SK-N-MC (cell line): ENCODE data around the gene SEC14L1.
A peak's percentile ranks its signal among the peaks of the same experiment; 100 is the strongest.
"Not testable (repeated sequence)": the region's sequence is repeated elsewhere in the genome, so short reads cannot be mapped to it uniquely, and the experiment has no call there.

Experiments
- DNase-seq: peaks from one replicate; pipeline ENCODE4 v3.0.0-alpha.2; 2011; ENCODE audit warnings: low read depth, low spot score
- H3K27ac ChIP-seq: fragments of 200-600 bp; sonication (generic); 2 replicates; pipeline ENCODE4 v1.5.1; 2016; ENCODE audit warnings: mixed run types
- H3K36me3 ChIP-seq: fragments of 200-600 bp; sonication (generic); 2 replicates; pipeline ENCODE4 v1.6.1; 2017; ENCODE audit warnings: antibody characterized with exemption, low read length, mixed read lengths; ENCODE audit not compliant: insufficient read depth
- H3K4me3 ChIP-seq: fragments of 200-600 bp; sonication (generic); 2 replicates; pipeline ENCODE4 v1.5.1; 2016
- H3K9ac ChIP-seq: fragments of 200-600 bp; sonication (generic); 2 replicates; pipeline ENCODE4 v1.8.0; 2017; ENCODE audit warnings: mixed run types, mixed read lengths; ENCODE audit not compliant: insufficient read length
- H3K9me3 ChIP-seq: fragments of 200-600 bp; sonication (generic); 2 replicates; pipeline ENCODE4 v1.6.1; 2017; ENCODE audit warnings: low read depth, mild to moderate bottlenecking, antibody characterized with exemption, low read length, moderate library complexity, mixed read lengths
- EZH2 ChIP-seq: fragments of 200-600 bp; sonication (generic); IDR thresholded peaks from one replicate; pipeline ENCODE4 v1.6.1; 2017; ENCODE audit warnings: antibody characterized with exemption
- FOXP2 ChIP-seq: optimal IDR thresholded peaks from 2 replicates; pipeline ENCODE3; 2011; ENCODE audit warnings: mild to moderate bottlenecking, moderate library complexity; ENCODE audit not compliant: insufficient read depth; ENCODE audit errors: extremely low read length, control extremely low read depth
- POLR2AphosphoS5 ChIP-seq: IDR thresholded peaks from 2 replicates; pipeline ENCODE4 v1.6.1; 2012; ENCODE audit warnings: mild to moderate bottlenecking, low read depth, low read length, borderline replicate concordance

The SEC14L1 gene

GRCh38 chr17:77242118-77242851 is 101.5 kb downstream of the SEC14L1 start:
- no peak for TF ChIP-seq EZH2
- TF ChIP-seq POLR2AphosphoS5, result no peak
- TF ChIP-seq FOXP2, result no peak
- no peaks in the 10 kb centered on the region; the same call in 1 of the 2 replicates for H3K9me3 ChIP-seq
- peak overlapping the region; percentile 69 for H3K27ac ChIP-seq
- DNase-seq, result no peak
- H3K4me3 ChIP-seq, result no peak overlapping the region
- no peaks in the 10 kb centered on the region for H3K36me3 ChIP-seq
- H3K9ac ChIP-seq, result no peak overlapping the region

DNA sequence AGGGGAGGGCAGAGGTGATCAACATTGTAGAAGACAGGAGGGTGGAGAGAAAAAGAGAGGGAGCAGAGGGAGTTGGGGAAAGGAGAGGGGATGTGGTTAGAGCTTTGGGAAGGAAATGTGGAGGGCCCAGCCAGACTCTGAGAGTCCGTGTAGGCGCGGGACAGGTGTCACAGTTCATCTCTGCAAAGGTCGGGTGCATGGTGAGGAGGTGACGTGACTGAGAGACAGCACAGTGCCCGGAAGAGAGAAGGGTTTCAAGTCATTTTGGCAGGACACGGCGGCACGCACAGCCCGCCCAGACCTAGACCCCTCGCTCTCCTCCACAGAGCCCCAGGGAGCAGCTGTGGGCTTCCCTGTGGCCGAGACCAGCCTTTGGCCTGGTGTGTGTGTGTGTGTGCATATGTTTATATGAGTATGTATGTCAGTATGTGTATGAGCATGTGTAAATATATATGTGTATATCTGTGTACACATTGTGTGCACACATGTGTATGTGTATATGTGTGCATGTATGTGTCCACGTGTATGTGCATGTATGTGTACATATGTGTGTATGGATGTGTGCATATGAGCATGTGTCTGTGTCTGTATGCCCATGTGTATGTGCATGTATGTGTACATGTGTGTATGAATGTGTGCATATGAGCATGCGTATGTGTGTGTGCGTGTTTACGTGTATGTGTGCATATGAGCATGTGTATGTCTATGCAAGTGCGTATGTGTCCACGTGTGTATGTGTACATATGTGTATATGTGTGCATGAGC is 104.6 kb downstream of the SEC14L1 start:
- no peaks in the 10 kb centered on the region for H3K36me3 ChIP-seq
- H3K27ac ChIP-seq, result peak overlapping the region; percentile 46; the same call in 1 of the 2 replicates
- no peak for DNase-seq
- TF ChIP-seq FOXP2 (no peak), EZH2 (no peak), POLR2AphosphoS5 (no peak)
- no peak overlapping the region for H3K9ac ChIP-seq
- no peak overlapping the region for H3K4me3 ChIP-seq
- H3K9me3 ChIP-seq, result no peaks in the 10 kb centered on the region

- DNase-seq, result no peak
- Histone ChIP-seq H3K4me3 (peak overlapping the region; percentile 77), H3K36me3 (no peaks in the 10 kb centered on the region), H3K27ac (no peak overlapping the region), H3K9ac (no peak overlapping the region), H3K9me3 (no peaks in the 10 kb centered on the region)
- TF ChIP-seq POLR2AphosphoS5 (no peak), FOXP2 (no peak), EZH2 (no peak)
Observed at GRCh38 chr17:77246110-77247047, 105.6 kb downstream of the SEC14L1 start.

DNA sequence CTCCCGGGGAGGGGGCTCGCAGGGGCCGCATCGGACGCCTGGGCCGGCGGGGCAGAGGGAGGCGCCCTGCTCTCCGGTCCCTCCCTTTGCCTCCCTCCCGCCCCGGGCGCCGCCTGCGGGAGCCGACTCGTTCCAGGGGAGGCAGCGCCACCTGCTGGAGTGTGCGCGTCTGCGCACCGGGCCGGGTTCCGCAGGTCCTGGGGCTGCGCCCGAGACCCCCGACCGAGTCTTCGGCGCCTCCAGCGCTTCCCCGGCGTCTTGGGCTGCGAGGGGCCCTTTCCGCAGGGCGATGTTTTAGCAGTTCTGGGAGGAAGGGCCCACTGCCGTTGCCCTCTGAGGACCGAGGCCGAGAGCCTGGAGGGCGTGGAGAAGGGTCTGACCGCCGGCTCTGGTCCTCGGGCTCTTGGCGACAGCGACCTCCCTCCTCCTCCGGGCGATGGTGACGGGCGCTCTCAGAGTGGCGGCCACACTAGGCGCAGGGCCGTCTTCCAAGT is 106.3 kb downstream of the SEC14L1 start:
- H3K9ac ChIP-seq, result no peak overlapping the region
- no peak overlapping the region for H3K27ac ChIP-seq
- TF ChIP-seq POLR2AphosphoS5 (no peak), EZH2 (no peak), FOXP2 (no peak)
- no peak for DNase-seq
- no peaks in the 10 kb centered on the region for H3K36me3 ChIP-seq
- peak overlapping the region; percentile 77 for H3K4me3 ChIP-seq
- H3K9me3 ChIP-seq, result no peaks in the 10 kb centered on the region

DNA sequence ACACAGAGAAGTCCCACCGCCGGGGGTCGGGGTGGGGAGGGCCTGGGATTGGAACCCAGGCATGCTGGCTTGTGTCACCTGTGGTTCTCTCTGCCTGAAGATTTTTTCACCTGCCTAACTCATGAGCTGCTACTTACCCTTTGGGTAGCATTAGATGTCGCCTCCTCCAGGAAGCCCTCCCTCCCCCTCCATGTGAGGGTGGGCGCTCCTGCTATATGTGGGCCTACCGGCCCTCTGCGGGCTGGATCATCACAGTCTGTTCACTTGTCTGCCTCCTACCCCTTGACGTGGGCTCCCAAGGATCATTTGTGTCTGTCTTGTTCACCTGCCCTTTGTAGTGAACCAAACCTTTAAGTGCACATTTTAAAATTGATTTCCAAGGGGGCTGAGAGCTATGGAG is 106.8 kb downstream of the SEC14L1 start:
- Histone ChIP-seq H3K4me3 (peak overlapping the region; percentile 77), H3K9ac (no peak overlapping the region), H3K9me3 (no peaks in the 10 kb centered on the region), H3K36me3 (no peaks in the 10 kb centered on the region), H3K27ac (no peak overlapping the region)
- DNase-seq, result no peak
- TF ChIP-seq POLR2AphosphoS5, result no peak
- TF ChIP-seq FOXP2, result no peak
- TF ChIP-seq EZH2, result no peak

- H3K36me3 ChIP-seq, result no peaks in the 10 kb centered on the region
- DNase-seq, result no peak
- no peaks in the 10 kb centered on the region for H3K9me3 ChIP-seq
- no peak overlapping the region for H3K4me3 ChIP-seq
- TF ChIP-seq EZH2 (no peak), POLR2AphosphoS5 (no peak), FOXP2 (no peak)
- H3K9ac ChIP-seq, result no peak overlapping the region
- H3K27ac ChIP-seq, result no peak overlapping the region
Observed at GRCh38 chr17:77248216-77249114, 107.7 kb downstream of the SEC14L1 start.

- H3K27ac ChIP-seq, result no peak overlapping the region
Observed at GRCh38 chr17:77251622-77252183, 110.9 kb downstream of the SEC14L1 start.

GRCh38 chr17:77252306-77252705 is 111.5 kb downstream of the SEC14L1 start:
- H3K9me3 ChIP-seq, H3K9ac ChIP-seq, H3K4me3 ChIP-seq, H3K36me3 ChIP-seq, H3K27ac ChIP-seq, DNase-seq: not testable (repeated sequence)

More at GRCh38 chr17:77251622-77252183, 110.9 kb downstream of the SEC14L1 start:
- TF ChIP-seq POLR2AphosphoS5 (no peak), FOXP2 (no peak), EZH2 (no peak)
- Histone ChIP-seq H3K36me3 (no peaks in the 10 kb centered on the region), H3K9me3 (no peaks in the 10 kb centered on the region), H3K9ac (no peak overlapping the region), H3K4me3 (no peak overlapping the region)
- no peak for DNase-seq
